ENCODE measurements around the gene SHISAL1.

The SHISAL1 gene

DNA sequence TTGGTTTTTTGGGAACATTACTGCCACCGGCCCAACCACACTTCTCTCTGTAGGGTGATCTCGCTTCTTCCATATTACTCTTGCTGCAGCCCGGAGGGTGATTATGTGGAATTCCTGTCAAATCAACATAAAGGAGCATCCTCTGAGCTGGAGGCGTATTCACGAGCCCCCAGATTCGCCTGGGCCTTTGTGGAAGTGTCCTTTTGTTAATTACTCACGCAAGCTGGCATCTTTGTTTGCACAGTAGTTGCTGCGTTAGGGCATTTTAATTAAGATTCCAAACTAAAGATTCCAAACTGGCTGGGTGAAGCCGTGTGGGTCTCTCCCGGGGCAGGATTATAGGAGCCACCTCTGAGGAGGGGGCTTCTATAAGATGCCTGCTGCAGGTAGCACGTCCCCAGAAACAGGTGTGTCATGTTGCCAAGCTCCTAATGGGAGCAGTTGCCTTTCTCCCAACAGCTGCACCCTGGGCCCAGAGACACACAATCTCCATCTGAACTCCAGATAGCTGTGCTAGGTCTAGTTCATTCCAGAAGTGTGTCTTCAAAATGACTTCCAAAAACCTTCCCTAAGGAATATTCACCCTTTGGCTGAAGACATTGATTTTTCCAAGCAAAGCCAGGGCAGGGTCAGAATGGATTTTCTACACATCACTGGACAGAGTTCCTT, 40.9 kb downstream of the SHISAL1 start:
- no peak overlapping the region for H3K4me3 ChIP-seq (ENCODE audit: control insufficient read depth, low read depth, low read length)
- DNase-seq (ENCODE audit: low read depth): no peak
- TF ChIP-seq, protein P1, sequence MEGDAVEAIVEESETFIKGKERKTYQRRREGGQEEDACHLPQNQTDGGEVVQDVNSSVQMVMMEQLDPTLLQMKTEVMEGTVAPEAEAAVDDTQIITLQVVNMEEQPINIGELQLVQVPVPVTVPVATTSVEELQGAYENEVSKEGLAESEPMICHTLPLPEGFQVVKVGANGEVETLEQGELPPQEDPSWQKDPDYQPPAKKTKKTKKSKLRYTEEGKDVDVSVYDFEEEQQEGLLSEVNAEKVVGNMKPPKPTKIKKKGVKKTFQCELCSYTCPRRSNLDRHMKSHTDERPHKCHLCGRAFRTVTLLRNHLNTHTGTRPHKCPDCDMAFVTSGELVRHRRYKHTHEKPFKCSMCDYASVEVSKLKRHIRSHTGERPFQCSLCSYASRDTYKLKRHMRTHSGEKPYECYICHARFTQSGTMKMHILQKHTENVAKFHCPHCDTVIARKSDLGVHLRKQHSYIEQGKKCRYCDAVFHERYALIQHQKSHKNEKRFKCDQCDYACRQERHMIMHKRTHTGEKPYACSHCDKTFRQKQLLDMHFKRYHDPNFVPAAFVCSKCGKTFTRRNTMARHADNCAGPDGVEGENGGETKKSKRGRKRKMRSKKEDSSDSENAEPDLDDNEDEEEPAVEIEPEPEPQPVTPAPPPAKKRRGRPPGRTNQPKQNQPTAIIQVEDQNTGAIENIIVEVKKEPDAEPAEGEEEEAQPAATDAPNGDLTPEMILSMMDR (conservative IDR thresholded peaks at IDR 0.05; ENCODE audit: control insufficient read depth, insufficient read depth, low read depth, low read length): no peak

GRCh38 chr22:44271010-44271500, 41.7 kb downstream of the SHISAL1 start:
- H3K4me3 ChIP-seq (ENCODE audit: control insufficient read depth, low read depth, low read length): no peak overlapping the region
- DNase-seq (ENCODE audit: low read depth): no peak
- TF ChIP-seq, protein P1 (conservative IDR thresholded peaks at IDR 0.05; ENCODE audit: control insufficient read depth, insufficient read depth, low read depth, low read length): no peak

- TF ChIP-seq, protein P1 (conservative IDR thresholded peaks at IDR 0.05; ENCODE audit: control insufficient read depth, insufficient read depth, low read depth, low read length): no peak
- no peak overlapping the region for H3K4me3 ChIP-seq (ENCODE audit: control insufficient read depth, low read depth, low read length)
- no peak for DNase-seq (ENCODE audit: low read depth)
Measured at GRCh38 chr22:44270556-44270880, 42.2 kb downstream of the SHISAL1 start.

GRCh38 chr22:44269757-44270555, 42.8 kb downstream of the SHISAL1 start:
- H3K4me3 ChIP-seq (ENCODE audit: control insufficient read depth, low read depth, low read length): no peak overlapping the region
- DNase-seq (ENCODE audit: low read depth): no peak
- TF ChIP-seq, protein P1 (conservative IDR thresholded peaks at IDR 0.05; ENCODE audit: control insufficient read depth, insufficient read depth, low read depth, low read length): no peak

DNA sequence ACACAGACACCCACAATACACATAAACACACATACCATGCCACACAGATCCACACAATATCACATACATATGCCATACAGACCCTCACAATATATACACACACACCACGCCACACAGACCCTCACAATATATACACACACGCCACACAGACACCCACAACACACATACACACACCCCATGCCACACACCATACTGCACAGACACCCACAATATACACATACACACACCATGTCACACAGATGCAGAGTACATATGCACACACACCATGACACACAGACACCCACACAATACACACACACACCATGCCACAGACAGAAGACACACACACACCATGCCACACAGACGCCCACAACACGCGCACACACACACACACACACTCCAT, 43.6 kb downstream of the SHISAL1 start:
- no peak for DNase-seq (ENCODE audit: low read depth)
- H3K4me3 ChIP-seq (ENCODE audit: control insufficient read depth, low read depth, low read length): no peak overlapping the region
- TF ChIP-seq, protein P1 (conservative IDR thresholded peaks at IDR 0.05; ENCODE audit: control insufficient read depth, insufficient read depth, low read depth, low read length): no peak

GRCh38 chr22:44268431-44269116, 44.2 kb downstream of the SHISAL1 start:
- TF ChIP-seq, protein P1 (conservative IDR thresholded peaks at IDR 0.05; ENCODE audit: control insufficient read depth, insufficient read depth, low read depth, low read length): no peak
- DNase-seq (ENCODE audit: low read depth): no peak
- H3K4me3 ChIP-seq (ENCODE audit: control insufficient read depth, low read depth, low read length): no peak overlapping the region
